K562 (cell line): ENCODE data around the gene RACGAP1. TPM values are rescaled to one million over a fixed set of nuclear protein-coding genes. Genes with fewer than 3 reads are reported as not detected.

Source experiments
- CCNT2 ChIP-seq: IDR thresholded peaks from 2 replicates; pipeline ENCODE4 v1.6.1; 2011; ENCODE audit warnings: borderline replicate concordance, low read depth, mild to moderate bottlenecking, moderate library complexity, mixed read lengths, low read length; ENCODE audit not compliant: insufficient read length; ENCODE audit errors: extremely low read depth
- CHCHD3 ChIP-seq: fragments of 250-450 bp; sonication (Bioruptor Pico); IDR thresholded peaks from 2 replicates; pipeline ENCODE4 v2.1.2; 2022; ENCODE audit warnings: mild to moderate bottlenecking
- CREB3 ChIP-seq: fragments of 450-650 bp; conservative IDR thresholded peaks from 2 replicates; pipeline ENCODE4 v1.6.1; 2016; ENCODE audit warnings: missing genetic modification characterization, low read depth, mild to moderate bottlenecking, missing compliant biosample characterization, moderate library complexity
- CREB5 ChIP-seq: fragments of 250-450 bp; sonication (Bioruptor Pico); IDR thresholded peaks from 2 replicates; pipeline ENCODE4 v1.5.0; 2020; ENCODE audit warnings: mild to moderate bottlenecking
- FOXO4 ChIP-seq: fragments of 450-650 bp; formaldehyde crosslinking; IDR thresholded peaks from 2 replicates; pipeline ENCODE4 v1.4.0; 2020; ENCODE audit warnings: mild to moderate bottlenecking, moderate library complexity
- HMG20A ChIP-seq: fragments of 450-650 bp; formaldehyde crosslinking; conservative IDR thresholded peaks from 2 replicates; pipeline ENCODE4 v1.4.0; 2020; ENCODE audit warnings: mild to moderate bottlenecking, mixed read lengths
- HMG20B ChIP-seq: fragments of 250-450 bp; sonication (Bioruptor Pico); IDR thresholded peaks from 2 replicates; pipeline ENCODE4 v1.5.0; 2021; ENCODE audit warnings: mild to moderate bottlenecking
- ILK ChIP-seq: fragments of 450-650 bp; IDR thresholded peaks from 2 replicates; pipeline ENCODE4 v1.6.1; 2016; ENCODE audit warnings: missing genetic modification characterization, low read depth, mild to moderate bottlenecking, missing compliant biosample characterization, moderate library complexity, borderline replicate concordance
- KLF16 ChIP-seq: IDR thresholded peaks from 2 replicates; pipeline ENCODE4 v1.6.1; 2016; ENCODE audit warnings: antibody characterized with exemption
- MAZ ChIP-seq, 2 experiments: fragments of 450-650 bp in 1 of 2; sonication (generic) in 1 of 2; formaldehyde crosslinking; IDR thresholded peaks in 1 of 2; conservative IDR thresholded peaks in 1 of 2; 2 replicates each; pipeline versions ENCODE4 v1.4.0 to v1.5.0; 2020; ENCODE audit warnings: mild to moderate bottlenecking in 1 of 2, missing genetic modification reagents in 1 of 2
- NR1H2 ChIP-seq: sonication (generic); formaldehyde crosslinking; IDR thresholded peaks from 2 replicates; pipeline ENCODE4 v1.4.0; 2020; ENCODE audit warnings: mild to moderate bottlenecking, missing genetic modification reagents
- RERE ChIP-seq: sonication (generic); formaldehyde crosslinking; IDR thresholded peaks from 2 replicates; pipeline ENCODE4 v1.8.0; 2023; ENCODE audit warnings: missing genetic modification reagents, mild to moderate bottlenecking, borderline replicate concordance
- SIN3A ChIP-seq, 2 experiments: fragments of 150-350 bp in 1 of 2; IDR thresholded peaks; 2 replicates each; pipeline ENCODE4 v1.6.1; 2011 to 2016; ENCODE audit warnings: borderline replicate concordance in 2 of 2, low read depth in 2 of 2, low read length in 2 of 2, mild to moderate bottlenecking in 2 of 2, moderate library complexity in 2 of 2; ENCODE audit not compliant: control insufficient read depth in 1 of 2
- SREBF1 ChIP-seq: fragments of 150-350 bp; IDR thresholded peaks from 2 replicates; pipeline ENCODE4 v1.6.1; 2014; ENCODE audit warnings: antibody characterized with exemption, low read depth, low read length, borderline replicate concordance
- ZC3H8 ChIP-seq: fragments of 450-650 bp; IDR thresholded peaks from 2 replicates; pipeline ENCODE4 v1.6.1; 2017
- ZNF121 ChIP-seq: sonication (generic); formaldehyde crosslinking; conservative IDR thresholded peaks from 2 replicates; pipeline ENCODE4 v1.8.0; 2022; ENCODE audit warnings: missing genetic modification reagents
- ZNF133 ChIP-seq: fragments of 250-450 bp; sonication (Bioruptor Pico); IDR thresholded peaks from 2 replicates; pipeline ENCODE4 v1.4.0; 2020; ENCODE audit warnings: mild to moderate bottlenecking
- ZNF584 ChIP-seq: fragments of 200-800 bp; sonication (Bioruptor generic); IDR thresholded peaks from 2 replicates; pipeline ENCODE4 v1.6.1; 2016; ENCODE audit warnings: low read depth, mild to moderate bottlenecking, missing genetic modification characterization, missing compliant biosample characterization
- polyA plus RNA-seq, 8 experiments: library from polyadenylated mRNA; depleted of rRNA in 4 of 8; stranded (reverse) in 5 of 8; unstranded in 3 of 8; fragments of >200 nt; fragmentation: Nextera tagmentation in 2 of 8; fragmentation: Illumina TruSeq in 1 of 8; extraction: Ambion mirVana in 2 of 8; extraction: Trizol in 1 of 8; gene quantifications; 2 replicates each; pipeline versions ENCODE4 v1.2.1 to v1.2.3, GENCODE V29; 2011 to 2014; ENCODE audit warnings: inconsistent platforms in 1 of 8, missing spikeins in 1 of 8
- total RNA-seq, 7 experiments: library from RNA; depleted of rRNA in 6 of 7; stranded (reverse); fragments of >200 nt in 6 of 7; fragmentation: Illumina TruSeq in 2 of 7; extraction: Trizol in 2 of 7; gene quantifications; 2 replicates each; pipeline versions ENCODE4 v1.2.1 to v1.2.3, GENCODE V29; 2011 to 2021; ENCODE audit warnings: low replicate concordance in 1 of 7

Gene RACGAP1
- total and polyA plus RNA-seq, 9 of the 15 experiments (the other 6 are each of a cell fraction or from before 2014, with no cell fraction given), result 56.4 to 92.9 (median 71.8) TPM

- no peak for TF ChIP-seq CREB5 (CRISPR knock-in tag)
- no peak for TF ChIP-seq CREB3
- no peak for TF ChIP-seq HMG20A (CRISPR knock-in tag)
- TF ChIP-seq ZC3H8, result no peak
- no peak; the same call in 1 of the 2 replicates for TF ChIP-seq RERE (CRISPR knock-in tag)
- TF ChIP-seq CCNT2, result peak; percentile 100
- TF ChIP-seq ZNF584, result peak; percentile 85
- no peak; a peak in 1 of 4 replicates for TF ChIP-seq SIN3A (IDR thresholded peaks at IDR 0.05; ENCODE audit: borderline replicate concordance in 2 of 2, control insufficient read depth in 1 of 2, low read depth in 2 of 2, low read length in 2 of 2)
- TF ChIP-seq CHCHD3 (CRISPR knock-in tag), result no peak
- TF ChIP-seq SREBF1, result no peak
- no peak for TF ChIP-seq HMG20B
- no peak for TF ChIP-seq NR1H2 (CRISPR knock-in tag)
- TF ChIP-seq ZNF133 (CRISPR knock-in tag), result no peak
- no peak for TF ChIP-seq ZNF121 (CRISPR knock-in tag)
- TF ChIP-seq MAZ (CRISPR knock-in tag; conservative IDR thresholded peaks at IDR 0.05 in 1 of 2, IDR thresholded peaks at IDR 0.05 in 1 of 2), result peak; percentile 89 to 94
- TF ChIP-seq KLF16, result peak; percentile 98
- TF ChIP-seq ILK (tag), result no peak
- no peak for TF ChIP-seq FOXO4 (CRISPR knock-in tag)
Observed at GRCh38 chr12:50050410-50051098, 25.3 kb upstream of the RACGAP1 start (continued).
